Fibroblast of the aortic adventitia (primary cell): ENCODE data around the gene NPHP4. TPM values are rescaled to one million over a fixed set of nuclear protein-coding genes. Genes with fewer than 3 reads are reported as not detected.

ENCODE experiments used
- DNase-seq: peaks from one replicate; pipeline ENCODE4 v3.0.0-alpha.2; 2010; ENCODE audit warnings: low read depth
- H3K4me3 ChIP-seq: 2 replicates; pipeline ENCODE4 v1.5.1; 2011; ENCODE audit warnings: low read depth, mild to moderate bottlenecking, control low read depth, low read length, moderate library complexity
- CTCF ChIP-seq: IDR thresholded peaks from 2 replicates; pipeline ENCODE4 v1.5.1; 2011; ENCODE audit warnings: mild to moderate bottlenecking, low read length, control low read depth, inconsistent platforms; ENCODE audit not compliant: insufficient read depth
- total RNA-seq: library from RNA; depleted of rRNA; stranded (reverse); fragments of >200 nt; gene quantifications from 2 replicates; pipeline ENCODE4 v1.2.3, GENCODE V29; 2012; ENCODE audit warnings: low replicate concordance

Gene NPHP4
- total RNA-seq, 1 donor, result 6.9 TPM

GRCh38 chr1:5839881-5840550 is 152.2 kb downstream of the NPHP4 start:
- TF ChIP-seq CTCF, result no peak
- DNase-seq, result no peak
- no peak overlapping the region for H3K4me3 ChIP-seq

DNA sequence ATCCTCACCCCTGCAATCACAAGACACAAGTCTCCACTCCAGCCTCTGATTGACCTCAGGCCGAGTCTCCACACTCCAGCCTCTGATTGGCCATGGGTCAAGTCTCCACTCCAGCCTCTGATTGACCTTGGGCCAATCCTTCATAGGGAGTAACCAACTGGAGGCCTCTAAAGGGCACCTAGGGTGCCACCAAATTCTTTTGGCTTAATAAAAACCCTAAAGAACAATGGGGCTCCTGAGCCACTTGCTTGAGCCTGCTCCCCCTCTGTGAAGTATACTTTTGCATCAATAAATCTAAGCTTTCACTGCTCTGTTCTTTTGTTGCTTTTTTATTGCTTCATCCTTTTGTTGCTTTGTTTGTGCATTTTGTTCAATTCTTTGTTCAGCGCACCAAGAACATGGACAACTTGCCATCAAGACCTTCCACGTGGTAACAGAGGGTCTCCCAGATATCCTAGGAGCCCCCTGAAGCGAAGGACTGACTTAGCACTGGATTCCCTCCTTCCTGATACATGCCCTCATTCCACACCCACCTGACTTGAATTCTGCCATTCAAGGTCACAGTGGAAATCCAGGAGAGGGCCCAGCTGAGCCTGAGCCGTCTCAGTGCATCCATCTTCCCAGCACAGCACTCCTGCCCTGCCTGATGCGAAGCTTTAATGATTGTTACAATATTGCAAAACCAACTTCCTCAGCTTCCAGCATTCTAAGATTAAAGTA is 152.9 kb downstream of the NPHP4 start:
- no peak for TF ChIP-seq CTCF
- no peak for DNase-seq
- no peak overlapping the region for H3K4me3 ChIP-seq

GRCh38 chr1:5837976-5838653 is 154.1 kb downstream of the NPHP4 start:
- no peak overlapping the region for H3K4me3 ChIP-seq
- DNase-seq, result no peak
- no peak for TF ChIP-seq CTCF

DNA sequence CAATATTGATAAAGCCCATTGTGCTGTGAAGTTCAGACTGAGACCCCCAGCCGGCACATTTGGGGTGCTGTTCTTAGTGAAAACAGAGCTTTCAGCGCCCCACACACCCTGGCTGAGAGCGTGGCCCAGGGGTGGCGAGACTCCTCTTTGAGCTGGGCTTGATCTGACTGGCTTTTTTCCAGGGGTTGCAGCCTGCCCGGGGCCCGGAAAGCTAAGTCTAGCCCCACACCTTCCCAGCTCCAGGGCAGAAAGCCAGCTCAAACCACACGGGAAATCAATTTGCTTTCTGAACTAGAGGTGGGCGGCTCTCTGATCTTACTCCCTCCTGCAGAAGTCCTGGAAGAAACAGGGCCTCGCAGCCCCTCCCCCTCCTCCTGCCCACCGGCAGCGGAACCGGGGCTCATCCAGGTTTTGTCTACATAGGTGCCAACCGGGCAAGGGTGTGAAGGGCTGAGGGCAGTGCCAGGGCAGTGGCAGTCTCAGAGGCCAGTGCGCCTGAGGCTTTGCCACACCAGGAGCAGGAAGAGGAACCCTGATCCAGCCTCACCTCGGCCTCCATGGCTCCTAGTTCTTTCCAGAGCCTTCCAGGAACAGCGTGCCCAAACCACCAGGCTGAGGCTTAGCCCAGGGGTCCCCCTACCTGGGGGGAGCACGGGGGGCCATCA is 155.3 kb downstream of the NPHP4 start:
- no peak for TF ChIP-seq CTCF
- no peak overlapping the region for H3K4me3 ChIP-seq
- no peak for DNase-seq

DNA sequence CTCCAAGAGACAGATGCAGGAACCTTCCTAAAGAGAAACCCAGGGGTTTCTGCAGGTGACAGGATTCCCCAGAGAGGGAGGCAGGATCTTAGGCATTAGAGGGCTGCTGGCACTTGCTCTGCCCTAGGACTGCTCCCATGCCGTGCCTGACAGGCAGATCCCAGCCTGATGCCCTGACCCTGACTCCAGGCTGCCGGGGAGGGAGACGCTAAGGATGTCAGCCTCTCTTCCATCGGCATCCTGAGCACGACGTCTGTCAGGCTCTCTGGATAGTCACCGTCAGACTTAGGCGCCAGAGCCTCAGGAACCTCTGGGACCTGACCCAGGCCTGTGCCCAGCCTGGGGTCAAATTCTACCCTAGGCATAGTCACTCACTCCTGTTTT is 157.1 kb downstream of the NPHP4 start:
- DNase-seq, result no peak
- H3K4me3 ChIP-seq, result no peak overlapping the region
- no peak for TF ChIP-seq CTCF

DNA sequence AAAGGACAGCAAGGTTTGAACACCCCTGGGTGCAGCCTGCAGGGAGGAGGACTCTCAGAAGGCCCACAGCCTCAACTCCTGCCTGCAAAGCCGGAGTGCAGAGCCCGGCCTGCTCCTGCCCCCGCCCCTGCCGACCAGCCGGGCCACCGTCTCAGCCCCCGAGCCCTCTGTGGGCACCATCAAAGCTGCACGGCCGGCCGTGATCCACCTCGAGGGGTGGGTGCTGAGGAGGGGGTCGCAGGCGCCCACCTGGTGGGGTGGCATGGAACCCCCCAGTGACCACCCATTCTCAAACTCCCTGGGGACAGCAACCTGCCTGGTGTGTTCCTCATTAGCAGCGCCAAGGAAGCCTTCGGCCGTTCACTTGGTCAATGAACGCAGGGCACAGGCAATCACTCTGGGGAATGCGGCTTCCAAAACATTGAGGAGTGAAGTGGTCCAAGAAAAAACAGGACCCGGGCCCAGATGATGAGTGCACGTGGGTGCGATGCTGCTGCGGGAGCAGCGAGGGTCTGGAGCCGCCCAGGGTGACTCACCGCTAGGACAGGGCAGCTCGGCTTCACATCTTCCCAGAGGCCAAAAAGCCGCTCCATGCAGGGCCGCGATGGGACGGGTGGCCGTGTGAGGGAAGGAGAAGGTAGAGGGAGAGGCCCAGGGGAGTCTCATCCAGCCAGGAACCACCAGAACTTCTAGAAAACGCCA is 157.6 kb downstream of the NPHP4 start:
- TF ChIP-seq CTCF, result no peak
- H3K4me3 ChIP-seq, result no peak overlapping the region
- DNase-seq, result no peak
